ENCODE data around the gene FOXP4.

- no peak for TF ChIP-seq EZH2 (IDR thresholded peaks at IDR 0.05; ENCODE audit: insufficient read depth, poor library complexity, severe bottlenecking)
- no peak for TF ChIP-seq EZH2phosphoT487 (IDR thresholded peaks at IDR 0.05; ENCODE audit: insufficient read depth, low read depth)
Observed at GRCh38 chr6:41503827-41504465, 42.2 kb upstream of the FOXP4 start.
